Suprapubic skin (tissue), 4 donors: ENCODE results near the gene TELO2.

Experiments
- CTCF ChIP-seq, 2 donors: fragments of 200-600 bp in 1 of 2; fragments of 450-650 bp in 1 of 2; sonication (generic) in 1 of 2; IDR thresholded peaks; one replicate each; pipeline ENCODE4 v1.5.1; 2016 to 2019; ENCODE audit warnings: antibody characterized with exemption in 2 of 2, mild to moderate bottlenecking in 1 of 2, moderate library complexity in 1 of 2
- POLR2A ChIP-seq, 2 donors: fragments of 450-650 bp; IDR thresholded peaks; one replicate each; pipeline ENCODE4 v1.6.1; 2017; ENCODE audit warnings: antibody characterized with exemption in 2 of 2, mild to moderate bottlenecking in 2 of 2, moderate library complexity in 2 of 2
- POLR2AphosphoS5 ChIP-seq, 3 donors: sonication (generic); formaldehyde crosslinking; IDR thresholded peaks; one replicate each; pipeline ENCODE4 v1.6.1; 2017; ENCODE audit warnings: antibody characterized with exemption in 3 of 3

- TF ChIP-seq CTCF (IDR thresholded peaks at IDR 0.05) (no peak), POLR2AphosphoS5 (IDR thresholded peaks at IDR 0.05) (no peak), POLR2A (IDR thresholded peaks at IDR 0.05) (no peak)
These were observed 7.4 kb downstream of the TELO2 start for GRCh38 chr16:1500465-1501150.
